ENCODE results near the gene GOLPH3.
"Not testable (repeated sequence)": the region's sequence is repeated elsewhere in the genome, so short reads cannot be mapped to it uniquely, and the experiment has no call there.

Gene GOLPH3

GRCh38 chr5:32096891-32097595, 77.1 kb downstream of the GOLPH3 start:
- no peak for DNase-seq

GRCh38 chr5:32095261-32095671, 78.9 kb downstream of the GOLPH3 start:
- DNase-seq: no peak

- DNase-seq: no peak
Observed at GRCh38 chr5:32094691-32095090, 79.4 kb downstream of the GOLPH3 start.

GRCh38 chr5:32092938-32093812, 80.9 kb downstream of the GOLPH3 start:
- peak; percentile 63 for DNase-seq

- DNase-seq: no peak
Observed at GRCh38 chr5:32090755-32091128, 83.4 kb downstream of the GOLPH3 start.

- DNase-seq: no peak
Observed at GRCh38 chr5:32090026-32090754, 83.9 kb downstream of the GOLPH3 start.

- no peak for DNase-seq
Observed at GRCh38 chr5:32089146-32090000, 84.7 kb downstream of the GOLPH3 start.

GRCh38 chr5:32088214-32088613, 85.9 kb downstream of the GOLPH3 start:
- no peak for DNase-seq

GRCh38 chr5:32087086-32088082, 86.7 kb downstream of the GOLPH3 start:
- no peak for DNase-seq

- DNase-seq: no peak
Observed at GRCh38 chr5:32083981-32084430, 90.1 kb downstream of the GOLPH3 start.

- no peak for DNase-seq
Observed at GRCh38 chr5:32082701-32083100, 91.4 kb downstream of the GOLPH3 start.

GRCh38 chr5:32080565-32080964, 93.6 kb downstream of the GOLPH3 start:
- DNase-seq: not testable (repeated sequence)

- DNase-seq: not testable (repeated sequence)
Observed at GRCh38 chr5:32078855-32079254, 95.3 kb downstream of the GOLPH3 start.

- DNase-seq: peak; percentile 18
Observed at GRCh38 chr5:32076699-32077695, 97.1 kb downstream of the GOLPH3 start.
